Frontal cortex (tissue), 4 donors: ENCODE data around the gene XXYLT1. TPM values are rescaled to one million over a fixed set of nuclear protein-coding genes. Genes with fewer than 3 reads are reported as not detected.
"Not testable (repeated sequence)": the region's sequence is repeated elsewhere in the genome, so short reads cannot be mapped to it uniquely, and the experiment has no call there.

Experiments used
- DNase-seq, 2 donors: peaks; one replicate each; pipeline ENCODE4 v3.0.0; 2012; ENCODE audit warnings: low spot score in 2 of 2
- FAIRE-seq: peaks from 2 replicates; lab custom pipeline; 2012; peaks lifted over from hg19 to GRCh38; lab: Jason Lieb, UNC
- total RNA-seq: library from RNA; depleted of rRNA; stranded (reverse); fragments of >200 nt; gene quantifications from one replicate; pipeline ENCODE4 v1.2.3, GENCODE V29; 2014
- donor health status: control.
- donor health status: control.
- donor health status: control.

The XXYLT1 gene
- total RNA-seq, 1 donor from 2014 or later, result 23.6 TPM

GRCh38 chr3:195195321-195196209, 75.4 kb downstream of the XXYLT1 start:
- DNase-seq, result peak; percentile 43 to 58
- no peak for FAIRE-seq

- FAIRE-seq, result no peak
- DNase-seq, result no peak
These were observed 76.3 kb downstream of the XXYLT1 start for GRCh38 chr3:195194559-195195206.

DNA sequence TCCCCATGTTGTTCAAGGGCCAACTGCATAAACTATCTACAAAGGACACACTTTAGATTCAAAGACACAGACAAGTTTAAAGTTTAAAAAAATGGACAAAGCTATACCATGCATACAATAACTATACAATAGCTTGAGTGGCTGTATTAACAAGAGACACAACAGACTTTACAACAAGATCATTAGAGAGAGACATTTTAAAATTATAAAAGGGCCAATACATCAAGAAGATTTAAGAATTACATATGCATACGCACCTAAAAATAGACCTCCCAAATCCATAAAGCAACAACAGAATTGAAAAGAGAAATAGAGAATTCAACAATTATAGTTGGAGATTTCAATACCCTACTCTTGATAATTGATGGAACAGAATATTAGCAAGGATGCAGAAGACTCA, 79.4 kb downstream of the XXYLT1 start:
- FAIRE-seq (no peak), DNase-seq (no peak)

GRCh38 chr3:195189821-195190220, 81.1 kb downstream of the XXYLT1 start:
- no peak for FAIRE-seq

GRCh38 chr3:195188426-195188927, 82.5 kb downstream of the XXYLT1 start:
- no peak for FAIRE-seq
- no peak for DNase-seq

More at GRCh38 chr3:195189821-195190220, 81.1 kb downstream of the XXYLT1 start:
- DNase-seq, result no peak

DNA sequence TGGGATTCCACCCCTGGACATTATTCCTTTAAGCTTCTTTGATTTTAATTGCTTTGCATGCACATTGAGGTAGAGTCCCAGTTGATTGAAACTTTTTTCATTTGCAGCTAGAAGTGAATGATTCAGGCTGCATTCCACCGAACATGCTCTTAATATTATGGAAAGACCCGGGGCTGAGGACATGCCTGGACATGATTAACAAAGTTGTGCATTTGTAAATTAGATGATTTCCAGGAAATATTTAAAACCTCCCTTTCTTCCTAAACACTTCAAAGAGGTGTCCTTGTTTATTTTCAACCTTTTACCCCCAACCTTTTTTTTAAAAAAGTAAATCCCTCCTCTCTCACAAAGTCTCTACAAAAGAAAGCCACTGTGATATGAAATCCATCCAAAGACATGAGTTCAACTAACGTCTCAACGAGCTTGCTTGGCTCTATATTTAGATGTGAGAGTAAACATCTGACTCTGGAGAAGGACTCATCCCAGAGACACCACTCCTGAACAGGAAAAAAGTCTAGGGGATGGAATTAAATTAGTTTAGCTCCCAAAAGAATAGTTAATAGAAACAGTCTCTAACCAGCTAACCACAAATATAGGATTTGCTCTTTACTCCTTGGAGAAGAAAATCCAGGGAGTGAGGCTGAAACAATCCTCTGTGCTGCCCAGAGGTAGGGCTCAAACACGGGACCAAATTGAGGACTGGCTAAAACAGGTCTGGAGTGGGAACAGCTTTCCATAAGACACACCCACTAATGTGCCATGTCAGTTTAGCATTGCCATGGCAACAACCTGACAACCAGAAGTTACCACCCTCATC, 83.1 kb downstream of the XXYLT1 start:
- FAIRE-seq (no peak), DNase-seq (no peak)

- FAIRE-seq, result not testable (repeated sequence)
These were observed 84.3 kb downstream of the XXYLT1 start for GRCh38 chr3:195186710-195187047.

GRCh38 chr3:195186041-195186709, 84.8 kb downstream of the XXYLT1 start:
- no peak for FAIRE-seq

More at GRCh38 chr3:195186710-195187047, 84.3 kb downstream of the XXYLT1 start:
- DNase-seq, result not testable (repeated sequence)

DNA sequence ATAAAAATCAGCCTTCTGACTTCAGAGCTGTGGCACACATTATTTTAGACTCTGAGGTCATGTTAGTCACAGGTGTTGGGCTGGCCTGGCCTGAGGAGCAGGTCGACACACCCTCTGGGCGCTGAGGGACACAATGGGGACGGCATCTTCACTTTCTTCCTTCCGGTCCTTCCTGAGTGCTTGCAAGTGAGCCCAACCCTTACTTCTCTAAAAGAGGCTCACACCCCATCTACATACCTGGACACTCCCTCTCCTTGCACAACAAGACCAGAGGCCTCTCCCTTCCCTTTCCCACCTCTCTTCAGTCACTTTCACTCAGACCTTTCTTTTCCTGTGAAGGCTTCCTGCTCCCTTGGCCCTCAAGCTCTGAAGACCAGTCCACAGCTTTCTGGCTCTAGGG, 85.4 kb downstream of the XXYLT1 start:
- DNase-seq (no peak), FAIRE-seq (no peak)

More at GRCh38 chr3:195186041-195186709, 84.8 kb downstream of the XXYLT1 start:
- DNase-seq, result no peak

DNA sequence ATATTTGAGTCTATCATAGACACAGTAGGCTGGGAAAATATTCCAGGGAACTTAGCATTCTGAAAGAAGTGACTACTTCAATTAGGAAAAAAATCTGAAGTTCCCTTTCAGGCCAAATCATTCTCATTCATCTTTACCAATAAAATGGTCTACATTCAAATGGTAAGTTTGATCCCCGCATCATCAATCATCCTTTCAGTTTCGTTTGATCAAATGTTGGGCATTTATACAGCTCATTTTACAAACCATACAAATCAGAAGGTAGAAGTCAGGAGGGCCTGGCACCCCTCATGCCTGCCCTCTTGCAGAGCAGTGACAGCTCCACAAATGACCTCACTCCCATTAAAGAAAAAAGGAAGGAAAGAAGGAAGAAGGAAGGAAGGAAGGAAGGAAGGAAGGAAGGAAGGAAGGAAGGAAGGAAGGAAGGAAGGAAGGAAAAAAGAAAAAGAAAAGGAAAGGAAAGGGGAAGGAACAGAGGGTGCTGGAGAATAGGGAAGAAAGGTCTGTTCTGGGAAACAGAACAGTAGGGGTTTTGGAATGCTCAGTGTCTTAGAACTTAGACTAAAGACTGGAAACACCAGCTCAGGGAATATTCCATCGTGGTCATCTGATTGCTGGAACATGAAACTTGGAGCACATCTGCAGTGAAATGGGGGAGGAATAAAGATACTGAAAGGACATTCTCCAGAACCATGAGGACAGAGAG, 86.1 kb downstream of the XXYLT1 start:
- DNase-seq (no peak), FAIRE-seq (no peak)

DNA sequence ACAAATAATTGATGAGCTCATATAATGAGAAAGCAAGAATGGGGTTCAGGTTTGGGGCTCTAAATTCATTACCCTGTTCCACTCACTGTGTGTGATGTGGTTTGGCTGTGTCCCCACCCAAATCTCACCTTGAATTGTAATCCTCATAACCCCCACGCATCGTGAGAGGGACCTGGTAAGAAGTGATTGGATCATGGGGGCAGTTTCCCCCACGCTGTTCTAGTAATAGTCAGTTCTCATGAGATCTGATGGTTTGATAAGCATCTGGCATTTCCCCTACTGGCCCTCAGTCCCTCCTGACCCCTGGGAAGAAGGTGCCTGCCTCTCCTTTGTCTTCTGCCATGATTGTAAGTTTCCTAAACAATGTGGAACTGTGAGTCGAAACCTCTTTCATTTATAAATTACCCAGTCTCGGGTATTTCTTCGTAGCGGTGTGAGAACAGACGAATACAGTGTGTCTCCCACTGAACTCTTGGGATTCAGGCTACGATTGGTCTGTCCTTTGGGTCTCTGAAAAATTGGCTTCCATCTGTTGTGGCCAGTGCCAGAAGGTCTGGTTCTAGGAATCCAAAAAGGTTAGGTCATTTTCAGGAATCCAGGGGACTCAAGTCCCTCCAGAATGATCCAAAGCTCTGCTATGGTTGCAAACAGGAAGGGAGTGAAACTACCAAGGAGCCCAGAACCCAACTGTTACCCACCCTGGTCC, 87.7 kb downstream of the XXYLT1 start:
- FAIRE-seq (no peak), DNase-seq (no peak)

- DNase-seq, result peak in 1 of 2 donors; percentile 38
- FAIRE-seq, result no peak
These were observed 88.5 kb downstream of the XXYLT1 start for GRCh38 chr3:195182470-195182795.

DNA sequence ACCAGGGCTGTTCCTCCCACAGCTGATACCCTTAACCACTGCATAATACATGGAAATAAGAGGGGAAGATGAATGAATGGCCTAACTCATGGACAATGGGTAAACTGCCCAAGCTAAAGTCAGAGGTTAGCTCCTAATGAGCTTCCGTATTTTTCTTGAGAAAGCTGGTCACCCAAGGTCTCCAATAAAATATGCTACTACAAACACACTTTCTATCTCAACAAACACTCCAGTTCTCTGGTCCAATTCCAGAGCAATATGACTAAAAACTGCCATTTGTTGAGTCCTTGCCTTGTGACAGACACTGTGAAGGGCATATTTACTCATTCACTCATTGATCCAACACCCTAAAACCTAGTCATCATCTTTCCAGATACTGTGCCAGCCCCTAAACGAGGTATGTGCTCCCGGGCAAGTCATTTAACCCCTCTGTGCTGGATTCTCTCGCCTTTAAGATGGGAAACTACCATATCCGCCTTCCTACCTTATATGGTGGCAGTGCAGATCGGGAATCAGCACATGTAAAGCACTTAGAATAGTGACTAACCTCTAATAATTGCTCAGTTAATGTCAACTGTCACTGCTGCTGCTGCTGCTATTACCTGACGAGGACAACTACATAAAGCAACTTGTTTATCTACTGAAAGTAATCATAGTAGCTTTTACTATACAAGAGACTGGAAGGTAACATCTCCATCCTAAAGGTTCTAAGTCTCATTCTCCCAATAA, 89.1 kb downstream of the XXYLT1 start:
- no peak for FAIRE-seq
- no peak for DNase-seq

GRCh38 chr3:195181113-195181498, 89.9 kb downstream of the XXYLT1 start:
- DNase-seq (no peak), FAIRE-seq (no peak)

- DNase-seq (no peak), FAIRE-seq (no peak)
These were observed 90.4 kb downstream of the XXYLT1 start for GRCh38 chr3:195180490-195181112.

GRCh38 chr3:195179776-195180489, 91.0 kb downstream of the XXYLT1 start:
- no peak for DNase-seq

More at GRCh38 chr3:195179776-195180489, 91.0 kb downstream of the XXYLT1 start:
- no peak for FAIRE-seq
